OCI-LY3 (cell line): ENCODE data around the gene TIAL1.

Source experiments
- EZH2phosphoT487 ChIP-seq: fragments of 200-600 bp; shearing (Covaris generic); IDR thresholded peaks from 2 replicates; pipeline ENCODE4 v1.6.1; 2018; ENCODE audit warnings: antibody characterized with exemption, mixed run types, low read depth
- TF ChIP-seq, protein P1 (sequence below): fragments of 200-600, 300-600 bp; sonication (generic); IDR thresholded peaks from 2 replicates; pipeline ENCODE4 v1.5.1; 2014; ENCODE audit warnings: antibody characterized with exemption, low read length, low read depth

DNA sequence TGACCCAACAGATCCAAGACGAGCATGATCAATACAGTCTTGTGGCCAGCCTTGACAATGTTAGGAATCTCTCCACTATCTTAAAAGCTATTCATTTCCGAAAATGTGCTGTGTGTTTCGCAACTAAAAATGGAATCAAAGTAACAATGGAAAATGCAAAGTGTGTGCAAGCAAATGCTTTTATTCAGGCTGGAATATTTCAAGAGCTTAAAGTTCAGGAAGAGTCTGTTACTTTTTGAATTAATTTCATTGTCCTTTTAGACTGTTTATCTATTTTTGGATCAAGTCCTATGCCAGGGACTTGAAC, 24.3 kb upstream of the TIAL1 start:
- TF ChIP-seq, protein P1, sequence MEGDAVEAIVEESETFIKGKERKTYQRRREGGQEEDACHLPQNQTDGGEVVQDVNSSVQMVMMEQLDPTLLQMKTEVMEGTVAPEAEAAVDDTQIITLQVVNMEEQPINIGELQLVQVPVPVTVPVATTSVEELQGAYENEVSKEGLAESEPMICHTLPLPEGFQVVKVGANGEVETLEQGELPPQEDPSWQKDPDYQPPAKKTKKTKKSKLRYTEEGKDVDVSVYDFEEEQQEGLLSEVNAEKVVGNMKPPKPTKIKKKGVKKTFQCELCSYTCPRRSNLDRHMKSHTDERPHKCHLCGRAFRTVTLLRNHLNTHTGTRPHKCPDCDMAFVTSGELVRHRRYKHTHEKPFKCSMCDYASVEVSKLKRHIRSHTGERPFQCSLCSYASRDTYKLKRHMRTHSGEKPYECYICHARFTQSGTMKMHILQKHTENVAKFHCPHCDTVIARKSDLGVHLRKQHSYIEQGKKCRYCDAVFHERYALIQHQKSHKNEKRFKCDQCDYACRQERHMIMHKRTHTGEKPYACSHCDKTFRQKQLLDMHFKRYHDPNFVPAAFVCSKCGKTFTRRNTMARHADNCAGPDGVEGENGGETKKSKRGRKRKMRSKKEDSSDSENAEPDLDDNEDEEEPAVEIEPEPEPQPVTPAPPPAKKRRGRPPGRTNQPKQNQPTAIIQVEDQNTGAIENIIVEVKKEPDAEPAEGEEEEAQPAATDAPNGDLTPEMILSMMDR = no peak
- TF ChIP-seq EZH2phosphoT487 = no peak
